Activated naive CD8-positive, alpha-beta T cell treated with anti-CD3 and anti-CD28 coated beads for 36 hours (primary cell): ENCODE results near the gene C17orf58. TPM values are rescaled to one million over a fixed set of nuclear protein-coding genes. Genes with fewer than 3 reads are reported as not detected.
"Not testable (repeated sequence)": the region's sequence is repeated elsewhere in the genome, so short reads cannot be mapped to it uniquely, and the experiment has no call there.

ENCODE experiments used
- DNase-seq: peaks from one replicate; pipeline ENCODE4 v3.0.0; 2021
- H3K27ac Mint-ChIP-seq: one replicate; pipeline ENCODE4 v1.8.0; 2022; ENCODE audit warnings: mild to moderate bottlenecking, moderate library complexity, mixed read lengths
- H3K27me3 Mint-ChIP-seq: one replicate; pipeline ENCODE4 v1.8.0; 2022; ENCODE audit warnings: mild to moderate bottlenecking, mixed read lengths
- H3K36me3 Mint-ChIP-seq: one replicate; pipeline ENCODE4 v1.8.0; 2021; ENCODE audit warnings: mild to moderate bottlenecking, mixed read lengths
- H3K4me1 Mint-ChIP-seq: one replicate; pipeline ENCODE4 v1.8.0; 2021; ENCODE audit warnings: mixed read lengths
- H3K4me3 Mint-ChIP-seq: one replicate; pipeline ENCODE4 v1.8.0; 2022; ENCODE audit warnings: mild to moderate bottlenecking, moderate library complexity, mixed read lengths
- H3K9me3 Mint-ChIP-seq: one replicate; pipeline ENCODE4 v1.8.0; 2022; ENCODE audit warnings: mixed read lengths
- total RNA-seq, 2 experiments: library from RNA; stranded (reverse); gene quantifications; one replicate each; pipeline ENCODE4 v1.2.3, GENCODE V29; 2021

The C17orf58 gene
- 10 to 100 TPM; 16.6 to 17.2 TPM for total RNA-seq

GRCh38 chr17:67996301-67997171 is at the start of gene C17orf58:
TSS of gene C17orf58 (minus strand) at chr17:67996469. CDS start at chr17:67996198, 271 bp downstream.
- H3K27me3 Mint-ChIP-seq, result peaks cover 39% of the 10 kb centered on the region
- not testable (repeated sequence) for DNase-seq, H3K9me3 Mint-ChIP-seq, H3K27ac Mint-ChIP-seq, H3K36me3 Mint-ChIP-seq
- peak within 1 kb of the TSS; percentile 86 for H3K4me3 Mint-ChIP-seq
- H3K4me1 Mint-ChIP-seq, result peaks cover 31% of the 10 kb centered on the region

GRCh38 chr17:68036304-68037147 is 40.3 kb upstream of the C17orf58 start:
- Mint-ChIP-seq H3K9me3 (no peaks in the 10 kb centered on the region), H3K27ac (peak overlapping the region; percentile 96), H3K4me1 (peaks cover 14% of the 10 kb centered on the region), H3K4me3 (peak overlapping the region; percentile 95), H3K27me3 (peaks cover 4% of the 10 kb centered on the region), H3K36me3 (peaks cover 39% of the 10 kb centered on the region)
- DNase-seq, result no peak

- peaks cover 36% of the 10 kb centered on the region for H3K36me3 Mint-ChIP-seq
- peaks cover 4% of the 10 kb centered on the region for H3K27me3 Mint-ChIP-seq
- H3K4me3 Mint-ChIP-seq, result peak within 1 kb of the TSS; percentile 95
- no peaks in the 10 kb centered on the region for H3K9me3 Mint-ChIP-seq
- peaks cover 14% of the 10 kb centered on the region for H3K4me1 Mint-ChIP-seq
- peak; percentile 90 for DNase-seq
- peak within 1 kb of the TSS; percentile 96 for H3K27ac Mint-ChIP-seq
These were observed 39.4 kb upstream of the C17orf58 start, which contains the start of gene KPNA2 for GRCh38 chr17:68035523-68036303. TSS of gene KPNA2 (plus strand) at chr17:68035735. CDS start at chr17:68037133, 1,398 bp downstream.

- peak; percentile 93 for DNase-seq
- Mint-ChIP-seq H3K27me3 (peaks cover 4% of the 10 kb centered on the region), H3K9me3 (no peaks in the 10 kb centered on the region), H3K27ac (peak overlapping the region; percentile 96), H3K4me1 (peaks cover 14% of the 10 kb centered on the region), H3K36me3 (peaks cover 32% of the 10 kb centered on the region), H3K4me3 (peak overlapping the region; percentile 95)
These were observed 38.9 kb upstream of the C17orf58 start for GRCh38 chr17:68035131-68035522.

- Mint-ChIP-seq H3K27ac (no peak overlapping the region), H3K36me3 (peaks cover 28% of the 10 kb centered on the region), H3K9me3 (no peaks in the 10 kb centered on the region), H3K4me1 (peaks cover 14% of the 10 kb centered on the region), H3K4me3 (no peak overlapping the region), H3K27me3 (peaks cover 4% of the 10 kb centered on the region)
- DNase-seq, result no peak
These were observed 38.1 kb upstream of the C17orf58 start for GRCh38 chr17:68034452-68034776.

GRCh38 chr17:68033636-68034451 is 37.6 kb upstream of the C17orf58 start:
- no peak overlapping the region for H3K4me3 Mint-ChIP-seq
- DNase-seq, result no peak
- H3K36me3 Mint-ChIP-seq, result peaks cover 25% of the 10 kb centered on the region
- peaks cover 14% of the 10 kb centered on the region for H3K4me1 Mint-ChIP-seq
- H3K27ac Mint-ChIP-seq, result no peak overlapping the region
- H3K27me3 Mint-ChIP-seq, result peaks cover 4% of the 10 kb centered on the region
- H3K9me3 Mint-ChIP-seq, result no peaks in the 10 kb centered on the region

GRCh38 chr17:68029512-68030215 is 33.4 kb upstream of the C17orf58 start:
- Mint-ChIP-seq H3K27me3 (no peaks in the 10 kb centered on the region), H3K4me3 (no peak overlapping the region), H3K27ac (no peak overlapping the region), H3K4me1 (no peaks in the 10 kb centered on the region), H3K9me3 (no peaks in the 10 kb centered on the region), H3K36me3 (no peaks in the 10 kb centered on the region)
- no peak for DNase-seq

GRCh38 chr17:68022547-68022946 is 26.3 kb upstream of the C17orf58 start:
- H3K27me3 Mint-ChIP-seq, DNase-seq, H3K36me3 Mint-ChIP-seq, H3K27ac Mint-ChIP-seq, H3K9me3 Mint-ChIP-seq, H3K4me3 Mint-ChIP-seq: not testable (repeated sequence)
- peaks cover 15% of the 10 kb centered on the region for H3K4me1 Mint-ChIP-seq

- H3K4me3 Mint-ChIP-seq, result no peak overlapping the region
- no peaks in the 10 kb centered on the region for H3K9me3 Mint-ChIP-seq
- peaks cover 15% of the 10 kb centered on the region for H3K4me1 Mint-ChIP-seq
- peaks cover 5% of the 10 kb centered on the region for H3K27me3 Mint-ChIP-seq
- H3K27ac Mint-ChIP-seq, result no peak overlapping the region
- DNase-seq, result no peak
- peaks cover 2% of the 10 kb centered on the region for H3K36me3 Mint-ChIP-seq
These were observed 25.7 kb upstream of the C17orf58 start for GRCh38 chr17:68021963-68022362.

- H3K27me3 Mint-ChIP-seq, DNase-seq, H3K36me3 Mint-ChIP-seq, H3K9me3 Mint-ChIP-seq: not testable (repeated sequence)
- H3K27ac Mint-ChIP-seq, result peak overlapping the region; percentile 92
- peaks cover 15% of the 10 kb centered on the region for H3K4me1 Mint-ChIP-seq
- peak overlapping the region; percentile 88 for H3K4me3 Mint-ChIP-seq
These were observed 24.5 kb upstream of the C17orf58 start for GRCh38 chr17:68020791-68021190.

GRCh38 chr17:68020409-68020756 is 24.1 kb upstream of the C17orf58 start:
- peaks cover 2% of the 10 kb centered on the region for H3K36me3 Mint-ChIP-seq
- peaks cover 15% of the 10 kb centered on the region for H3K4me1 Mint-ChIP-seq
- DNase-seq, result no peak
- H3K4me3 Mint-ChIP-seq, result peak overlapping the region; percentile 88
- H3K9me3 Mint-ChIP-seq, result no peaks in the 10 kb centered on the region
- H3K27ac Mint-ChIP-seq, result peak overlapping the region; percentile 92
- peaks cover 5% of the 10 kb centered on the region for H3K27me3 Mint-ChIP-seq

- Mint-ChIP-seq H3K4me1 (peaks cover 15% of the 10 kb centered on the region), H3K36me3 (peaks cover 2% of the 10 kb centered on the region), H3K27ac (peak overlapping the region; percentile 92), H3K4me3 (peak overlapping the region; percentile 88), H3K27me3 (peaks cover 5% of the 10 kb centered on the region), H3K9me3 (no peaks in the 10 kb centered on the region)
- DNase-seq, result peak; percentile 98
These were observed 23.6 kb upstream of the C17orf58 start for GRCh38 chr17:68019675-68020408.

- Mint-ChIP-seq H3K4me3 (no peak overlapping the region), H3K27me3 (peaks cover 5% of the 10 kb centered on the region), H3K27ac (no peak overlapping the region)
These were observed 23.0 kb upstream of the C17orf58 start for GRCh38 chr17:68019336-68019674.

More at GRCh38 chr17:68019336-68019674, 23.0 kb upstream of the C17orf58 start:
- H3K4me1 Mint-ChIP-seq, result peaks cover 15% of the 10 kb centered on the region
- H3K36me3 Mint-ChIP-seq, result peaks cover 2% of the 10 kb centered on the region
- H3K9me3 Mint-ChIP-seq, result no peaks in the 10 kb centered on the region
- no peak for DNase-seq
